GM18511 (cell line): ENCODE measurements around the gene CEACAM5.
"Not testable (repeated sequence)": the region's sequence is repeated elsewhere in the genome, so short reads cannot be mapped to it uniquely, and the experiment has no call there.

Experiments
- ATAC-seq: cut with Tn5 transposase; IDR thresholded peaks from one replicate; pipeline ENCODE4 v1.9.1; 2021; ENCODE audit warnings: mild to moderate bottlenecking, moderate library complexity; ENCODE audit not compliant: unreplicated experiment

CEACAM5 gene

GRCh38 chr19:41740415-41741243 lies 32.2 kb downstream of the CEACAM5 start:
- ATAC-seq: no peak

GRCh38 chr19:41741244-41741554 lies 32.8 kb downstream of the CEACAM5 start:
- ATAC-seq: no peak

DNA sequence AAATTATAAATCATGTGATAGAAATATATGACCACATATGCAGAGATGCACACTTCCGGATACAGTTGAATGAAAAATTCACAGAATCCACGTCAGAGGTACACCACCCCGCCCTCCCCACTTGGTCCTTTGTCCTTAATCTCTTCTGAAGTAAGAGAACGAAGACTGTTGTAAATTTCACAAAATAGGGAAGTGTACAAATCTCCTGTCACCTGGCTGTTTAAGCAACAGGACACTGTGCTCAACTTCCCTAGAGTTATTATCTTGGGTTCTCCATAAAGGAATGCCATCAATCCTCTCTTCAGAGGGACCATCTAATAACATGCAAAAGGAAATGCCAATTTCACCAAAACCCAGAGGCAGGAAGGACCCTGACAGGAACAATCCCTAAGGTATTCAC lies 36.4 kb downstream of the CEACAM5 start:
- ATAC-seq: no peak

DNA sequence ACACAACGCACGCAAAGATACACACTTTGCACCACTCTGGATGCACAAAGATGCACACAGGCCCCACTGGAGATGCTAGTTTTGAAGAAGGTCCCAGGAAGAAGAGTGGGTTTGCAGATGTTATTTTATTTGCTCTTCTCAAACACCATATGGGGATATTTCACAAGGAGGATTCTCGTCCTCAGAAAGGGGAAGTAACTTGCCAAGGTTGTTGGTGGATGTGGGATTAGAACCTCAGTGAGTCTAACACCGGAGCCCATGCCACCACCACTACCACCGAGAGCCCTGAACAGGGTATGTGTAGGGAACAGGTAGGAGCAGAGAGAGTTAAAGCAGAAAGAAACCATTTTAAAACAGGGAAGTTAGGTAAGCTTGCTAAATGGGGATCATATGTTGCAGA lies 37.3 kb downstream of the CEACAM5 start:
- ATAC-seq: no peak

- no peak for ATAC-seq
Measured at GRCh38 chr19:41746593-41747227, 38.3 kb downstream of the CEACAM5 start.

DNA sequence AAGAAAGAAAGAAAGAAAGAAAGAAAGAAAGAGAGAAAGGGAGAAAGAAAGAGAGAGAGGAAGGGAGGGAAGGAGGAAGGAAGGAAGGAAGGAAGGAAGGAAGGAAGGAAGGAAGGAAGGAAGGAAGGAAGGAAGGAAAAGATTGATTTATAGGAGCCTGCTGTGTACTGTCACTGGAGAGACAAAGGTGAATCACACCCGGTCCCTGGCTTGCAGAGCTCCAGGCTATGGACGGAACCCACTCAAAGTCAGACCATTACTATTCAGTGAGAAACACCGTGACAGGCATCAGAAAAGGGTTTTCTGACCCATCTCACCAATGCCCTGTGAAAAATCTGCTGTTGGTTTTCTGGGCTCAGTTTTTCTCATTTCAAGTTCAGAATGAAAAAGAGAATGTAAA lies 39.6 kb downstream of the CEACAM5 start:
- no peak for ATAC-seq

DNA sequence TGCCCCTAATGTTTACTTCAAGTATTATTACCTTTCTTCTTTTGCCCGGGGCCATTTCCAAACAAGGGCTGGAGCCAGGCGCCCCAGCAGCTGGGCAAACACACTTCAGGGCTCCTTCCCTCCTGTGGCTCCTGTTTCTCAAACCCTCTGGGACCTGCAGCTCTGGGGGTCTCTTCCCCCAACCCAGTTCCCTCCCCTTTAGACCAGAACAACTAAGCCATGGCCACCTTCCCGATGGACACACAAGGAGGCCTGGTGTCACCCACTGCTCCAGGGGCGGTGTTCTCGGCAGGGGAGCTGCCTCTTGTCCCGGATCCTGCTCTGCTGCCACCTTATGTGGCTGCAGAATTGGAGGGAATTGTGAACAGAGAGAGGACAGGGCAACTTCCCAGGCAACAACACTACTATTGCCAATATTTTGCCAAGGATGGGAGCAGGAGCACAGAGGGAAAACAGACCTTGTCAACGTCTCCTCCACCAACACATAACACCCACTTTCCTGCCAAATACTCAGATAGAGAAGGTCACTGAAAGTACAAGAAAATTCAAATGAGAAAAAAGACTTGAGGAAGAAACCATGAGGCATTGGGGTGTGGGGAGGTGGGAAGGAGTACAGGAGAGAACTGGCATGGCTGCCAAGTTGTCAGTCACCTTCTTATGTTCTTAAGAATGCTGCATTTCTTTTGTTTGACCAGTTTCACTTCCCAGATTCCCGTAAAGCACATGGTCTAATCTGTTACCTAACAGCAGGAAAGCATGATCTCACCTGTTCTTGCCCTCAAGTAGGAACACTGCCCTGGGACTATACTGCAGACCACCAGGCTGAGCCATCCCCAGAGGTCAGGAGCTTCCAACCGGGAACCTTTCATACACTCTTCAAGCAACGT lies 42.1 kb downstream of the CEACAM5 start:
- ATAC-seq: not testable (repeated sequence)

- no peak for ATAC-seq
Measured at GRCh38 chr19:41753159-41753558, 44.7 kb downstream of the CEACAM5 start.

DNA sequence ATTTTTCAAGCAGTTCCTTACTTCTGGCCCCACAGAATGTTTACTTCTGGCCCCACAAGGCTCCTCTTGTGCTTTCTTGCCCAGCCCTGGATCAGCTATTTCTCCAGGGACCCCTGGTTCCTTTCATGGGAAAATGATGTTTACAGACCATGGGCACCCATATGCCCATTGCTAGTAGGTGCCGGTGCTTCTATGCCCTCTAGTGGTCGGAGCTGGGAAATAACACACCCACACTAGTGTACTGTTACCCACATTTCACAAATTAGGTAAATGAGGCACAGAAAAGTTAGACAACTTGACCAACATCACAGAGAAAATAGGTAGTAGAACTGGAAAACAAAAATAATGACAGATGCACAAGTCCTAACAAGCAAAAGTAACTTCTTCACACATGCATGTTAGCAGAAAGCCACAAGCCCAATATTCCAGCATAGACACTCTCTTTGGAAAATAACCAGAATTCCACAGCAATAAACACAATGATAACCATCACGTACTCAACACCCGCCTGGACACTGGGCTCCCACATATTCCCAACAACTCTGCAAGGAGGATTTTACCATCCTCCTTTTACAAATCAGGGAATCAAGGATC lies 45.6 kb downstream of the CEACAM5 start:
- no peak for ATAC-seq

- no peak for ATAC-seq
Measured at GRCh38 chr19:41755328-41755913, 47.0 kb downstream of the CEACAM5 start, which contains the start of gene CEACAM6. CEACAM6 (plus strand) TSS chr19:41755530; CDS start chr19:41755639, 109 bp downstream.

GRCh38 chr19:41758846-41759245 lies 50.4 kb downstream of the CEACAM5 start:
- no peak for ATAC-seq

GRCh38 chr19:41767115-41767514 lies 58.7 kb downstream of the CEACAM5 start:
- no peak for ATAC-seq

DNA sequence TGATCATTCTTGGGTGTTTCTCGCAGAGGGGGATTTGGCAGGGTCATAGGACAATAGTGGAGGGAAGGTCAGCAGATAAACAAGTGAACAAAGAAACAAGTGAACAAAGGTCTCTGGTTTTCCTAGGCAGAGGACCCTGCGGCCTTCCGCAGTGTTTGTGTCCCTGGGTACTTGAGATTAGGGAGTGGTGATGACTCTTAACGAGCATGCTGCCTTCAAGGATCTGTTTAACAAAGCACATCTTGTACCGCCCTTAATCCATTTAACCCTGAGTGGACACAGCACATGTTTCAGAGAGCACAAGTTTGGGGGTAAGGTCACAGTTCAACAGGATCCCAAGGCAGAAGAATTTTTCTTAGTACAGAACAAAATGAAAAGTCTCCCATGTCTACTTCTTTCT lies 59.7 kb downstream of the CEACAM5 start:
- ATAC-seq: not testable (repeated sequence)

GRCh38 chr19:41769608-41770007 lies 61.2 kb downstream of the CEACAM5 start:
- no peak for ATAC-seq

DNA sequence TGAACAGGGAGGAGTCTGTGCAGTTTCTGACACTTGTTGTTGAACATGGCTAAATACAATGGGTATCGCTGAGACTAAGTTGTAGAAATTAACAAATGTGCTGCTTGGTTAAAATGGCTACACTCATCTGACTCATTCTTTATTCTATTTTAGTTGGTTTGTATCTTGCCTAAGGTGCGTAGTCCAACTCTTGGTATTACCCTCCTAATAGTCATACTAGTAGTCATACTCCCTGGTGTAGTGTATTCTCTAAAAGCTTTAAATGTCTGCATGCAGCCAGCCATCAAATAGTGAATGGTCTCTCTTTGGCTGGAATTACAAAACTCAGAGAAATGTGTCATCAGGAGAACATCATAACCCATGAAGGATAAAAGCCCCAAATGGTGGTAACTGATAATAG lies 63.0 kb downstream of the CEACAM5 start:
- ATAC-seq: no peak

DNA sequence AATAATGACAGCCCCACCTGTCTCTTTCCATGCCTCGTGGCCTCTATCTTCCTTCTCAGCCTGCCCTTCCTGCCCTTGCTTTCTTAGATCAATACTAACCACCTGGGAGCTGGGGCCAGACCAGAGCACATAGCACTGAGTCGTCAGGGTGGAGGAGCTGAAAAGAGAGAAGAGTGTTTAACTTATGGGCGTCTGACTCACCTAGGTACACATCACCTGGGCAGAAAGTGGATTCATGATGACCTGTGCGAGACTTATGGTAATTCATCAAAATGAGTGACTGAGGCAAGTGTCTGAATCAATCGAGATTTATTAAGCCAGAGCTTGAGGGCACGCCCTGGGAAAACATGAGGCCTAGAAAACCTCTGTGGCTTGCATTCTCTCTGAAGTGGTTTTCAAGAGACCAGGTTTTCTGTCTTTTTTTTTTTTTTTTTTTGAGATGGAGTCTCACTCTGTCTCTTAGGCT lies 66.1 kb downstream of the CEACAM5 start:
- no peak for ATAC-seq

DNA sequence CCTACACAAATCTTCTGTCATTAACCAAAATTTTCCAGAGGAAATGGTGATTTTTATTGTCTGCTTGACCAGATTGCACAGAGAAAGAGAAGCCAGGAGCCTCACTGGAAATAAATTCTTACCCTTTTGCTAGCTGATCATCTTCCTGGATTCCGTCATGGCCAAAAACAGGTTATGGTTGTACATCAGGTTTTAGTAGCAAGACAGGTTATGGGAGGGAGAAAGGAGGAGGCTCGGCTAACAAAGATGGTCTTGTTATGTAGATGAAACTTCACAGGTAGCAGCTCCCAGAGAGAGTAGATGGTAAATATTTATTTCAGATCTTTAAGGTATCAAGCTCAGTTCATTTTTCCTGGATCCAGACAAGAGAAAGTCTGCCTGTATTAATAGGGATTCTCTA lies 68.3 kb downstream of the CEACAM5 start:
- no peak for ATAC-seq
